ENCODE results near the gene MRM1.

DNA sequence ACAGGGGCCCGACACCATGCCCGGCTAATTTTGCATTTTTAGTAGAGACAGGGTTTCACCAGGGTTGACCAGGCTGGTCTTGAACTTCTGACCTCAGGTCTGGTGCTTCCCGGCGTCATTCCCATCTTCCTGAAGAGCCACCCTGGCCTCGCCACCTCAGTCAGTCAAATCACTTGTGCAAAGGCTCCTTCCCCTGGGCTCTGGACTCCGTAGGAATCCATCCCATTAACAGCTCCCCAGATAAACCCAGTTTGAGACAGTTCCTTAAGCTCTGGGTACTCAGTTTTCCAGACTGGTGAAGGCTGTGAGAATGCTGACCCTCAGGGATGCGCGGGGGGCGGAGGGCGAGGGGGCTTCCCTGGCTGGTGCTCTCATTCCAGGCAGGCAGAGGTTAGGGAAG lies 39.5 kb downstream of the MRM1 start:
- TF ChIP-seq CTCF (IDR thresholded peaks at IDR 0.05) (no peak), POLR2AphosphoS5 (IDR thresholded peaks at IDR 0.05) (no peak), POLR2A (IDR thresholded peaks at IDR 0.05) (no peak)
